AML-193 (cell line): ENCODE results near the gene VSNL1.

Experiments
- DNase-seq, 2 experiments: peaks; one replicate each; lab custom pipeline; 2025; lab: John Stamatoyannopoulos, UW

VSNL1 gene

GRCh38 chr2:17583166-17583565 is 42.7 kb downstream of the VSNL1 start:
- no peak for DNase-seq

- no peak for DNase-seq
Measured at GRCh38 chr2:17583646-17584045, 43.1 kb downstream of the VSNL1 start.

- DNase-seq = no peak
Measured at GRCh38 chr2:17584689-17585088, 44.2 kb downstream of the VSNL1 start.

GRCh38 chr2:17587469-17587868 is 47.0 kb downstream of the VSNL1 start:
- DNase-seq = no peak

- DNase-seq = no peak
Measured at GRCh38 chr2:17588031-17588430, 47.5 kb downstream of the VSNL1 start.

- DNase-seq = no peak
Measured at GRCh38 chr2:17589406-17590035, 49.0 kb downstream of the VSNL1 start.

- no peak for DNase-seq
Measured at GRCh38 chr2:17590342-17590911, 49.9 kb downstream of the VSNL1 start.

GRCh38 chr2:17591846-17592245 is 51.4 kb downstream of the VSNL1 start:
- DNase-seq = no peak

GRCh38 chr2:17592731-17593409 is 52.4 kb downstream of the VSNL1 start:
- DNase-seq = no peak

GRCh38 chr2:17593445-17593840 is 52.9 kb downstream of the VSNL1 start:
- DNase-seq = no peak

GRCh38 chr2:17593841-17594491 is 53.5 kb downstream of the VSNL1 start:
- no peak for DNase-seq

- DNase-seq = no peak
Measured at GRCh38 chr2:17594533-17595401, 54.3 kb downstream of the VSNL1 start.

- DNase-seq = no peak
Measured at GRCh38 chr2:17599617-17600016, 59.1 kb downstream of the VSNL1 start.

- no peak for DNase-seq
Measured at GRCh38 chr2:17600556-17601204, 60.2 kb downstream of the VSNL1 start.

- no peak for DNase-seq
Measured at GRCh38 chr2:17604050-17604449, 63.6 kb downstream of the VSNL1 start.

- DNase-seq = no peak
Measured at GRCh38 chr2:17605696-17606095, 65.2 kb downstream of the VSNL1 start.

GRCh38 chr2:17606851-17607250 is 66.4 kb downstream of the VSNL1 start:
- DNase-seq = no peak

- no peak for DNase-seq
Measured at GRCh38 chr2:17607379-17607778, 66.9 kb downstream of the VSNL1 start.

GRCh38 chr2:17608251-17608650 is 67.8 kb downstream of the VSNL1 start:
- DNase-seq = no peak

- no peak for DNase-seq
Measured at GRCh38 chr2:17610521-17610920, 70.0 kb downstream of the VSNL1 start.

GRCh38 chr2:17611036-17611435 is 70.5 kb downstream of the VSNL1 start:
- no peak for DNase-seq
